Measurements from ENCODE around the gene ZNF19. TPM values are rescaled to one million over a fixed set of nuclear protein-coding genes. Genes with fewer than 3 reads are reported as not detected.
A peak's percentile ranks its signal among the peaks of the same experiment; 100 is the strongest.

The ZNF19 gene
- total RNA-seq, 6 experiments from 2014 or later: 2.5 to 3.7 (median 2.6) TPM

- H3K4me1 ChIP-seq: no peaks in the 10 kb centered on the region
- DNase-seq (no peak), ATAC-seq (no peak)
- no peak for TF ChIP-seq POLR2A (IDR thresholded peaks at IDR 0.05)
- TF ChIP-seq, protein P1, sequence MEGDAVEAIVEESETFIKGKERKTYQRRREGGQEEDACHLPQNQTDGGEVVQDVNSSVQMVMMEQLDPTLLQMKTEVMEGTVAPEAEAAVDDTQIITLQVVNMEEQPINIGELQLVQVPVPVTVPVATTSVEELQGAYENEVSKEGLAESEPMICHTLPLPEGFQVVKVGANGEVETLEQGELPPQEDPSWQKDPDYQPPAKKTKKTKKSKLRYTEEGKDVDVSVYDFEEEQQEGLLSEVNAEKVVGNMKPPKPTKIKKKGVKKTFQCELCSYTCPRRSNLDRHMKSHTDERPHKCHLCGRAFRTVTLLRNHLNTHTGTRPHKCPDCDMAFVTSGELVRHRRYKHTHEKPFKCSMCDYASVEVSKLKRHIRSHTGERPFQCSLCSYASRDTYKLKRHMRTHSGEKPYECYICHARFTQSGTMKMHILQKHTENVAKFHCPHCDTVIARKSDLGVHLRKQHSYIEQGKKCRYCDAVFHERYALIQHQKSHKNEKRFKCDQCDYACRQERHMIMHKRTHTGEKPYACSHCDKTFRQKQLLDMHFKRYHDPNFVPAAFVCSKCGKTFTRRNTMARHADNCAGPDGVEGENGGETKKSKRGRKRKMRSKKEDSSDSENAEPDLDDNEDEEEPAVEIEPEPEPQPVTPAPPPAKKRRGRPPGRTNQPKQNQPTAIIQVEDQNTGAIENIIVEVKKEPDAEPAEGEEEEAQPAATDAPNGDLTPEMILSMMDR (IDR thresholded peaks at IDR 0.05): no peak
- no peaks in the 10 kb centered on the region for H3K9me3 ChIP-seq
- H3K4me3 ChIP-seq: no peak overlapping the region
- intact Hi-C loops (cut with DNase I): no loop called here
- no peaks in the 10 kb centered on the region for H3K27me3 ChIP-seq
- H3K27ac ChIP-seq: no peak overlapping the region
- WGBS (ENCODE audit: insufficient coverage, low coverage, low lambda C conversion rate, missing lambda C conversion rate): 50% methylated on average over 2 of the region's 2 CpGs
- no peaks in the 10 kb centered on the region for H3K36me3 ChIP-seq
Measured at GRCh38 chr16:71428883-71429282, 60.2 kb downstream of the ZNF19 start.

DNA sequence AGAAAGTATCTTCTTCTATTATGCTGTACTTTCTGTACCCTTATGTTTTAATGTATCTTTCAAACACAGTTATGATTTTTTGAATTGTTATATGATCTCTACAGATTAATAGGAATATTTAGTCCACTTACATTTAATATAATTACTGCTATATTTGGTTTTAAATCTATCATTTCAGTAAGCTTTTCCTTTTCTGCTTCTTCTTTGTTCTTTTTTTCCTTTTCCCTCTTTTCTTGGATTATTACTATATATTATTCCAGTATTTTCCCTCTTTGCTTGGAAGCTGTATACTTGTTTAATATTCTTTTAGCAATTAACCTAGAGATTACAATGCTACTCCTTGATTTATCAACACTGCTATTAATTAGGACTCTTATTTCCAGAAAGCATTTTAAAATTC, 60.7 kb downstream of the ZNF19 start:
- ATAC-seq (no peak), DNase-seq (no peak)
- intact Hi-C loops (cut with DNase I): no loop called here
- H3K27ac ChIP-seq: no peak overlapping the region
- H3K4me1 ChIP-seq: no peaks in the 10 kb centered on the region
- no peaks in the 10 kb centered on the region for H3K9me3 ChIP-seq
- H3K27me3 ChIP-seq: no peaks in the 10 kb centered on the region
- H3K4me3 ChIP-seq: no peak overlapping the region
- no peak for TF ChIP-seq POLR2A (IDR thresholded peaks at IDR 0.05)
- TF ChIP-seq, protein P1 (IDR thresholded peaks at IDR 0.05): no peak
- H3K36me3 ChIP-seq: no peaks in the 10 kb centered on the region

DNA sequence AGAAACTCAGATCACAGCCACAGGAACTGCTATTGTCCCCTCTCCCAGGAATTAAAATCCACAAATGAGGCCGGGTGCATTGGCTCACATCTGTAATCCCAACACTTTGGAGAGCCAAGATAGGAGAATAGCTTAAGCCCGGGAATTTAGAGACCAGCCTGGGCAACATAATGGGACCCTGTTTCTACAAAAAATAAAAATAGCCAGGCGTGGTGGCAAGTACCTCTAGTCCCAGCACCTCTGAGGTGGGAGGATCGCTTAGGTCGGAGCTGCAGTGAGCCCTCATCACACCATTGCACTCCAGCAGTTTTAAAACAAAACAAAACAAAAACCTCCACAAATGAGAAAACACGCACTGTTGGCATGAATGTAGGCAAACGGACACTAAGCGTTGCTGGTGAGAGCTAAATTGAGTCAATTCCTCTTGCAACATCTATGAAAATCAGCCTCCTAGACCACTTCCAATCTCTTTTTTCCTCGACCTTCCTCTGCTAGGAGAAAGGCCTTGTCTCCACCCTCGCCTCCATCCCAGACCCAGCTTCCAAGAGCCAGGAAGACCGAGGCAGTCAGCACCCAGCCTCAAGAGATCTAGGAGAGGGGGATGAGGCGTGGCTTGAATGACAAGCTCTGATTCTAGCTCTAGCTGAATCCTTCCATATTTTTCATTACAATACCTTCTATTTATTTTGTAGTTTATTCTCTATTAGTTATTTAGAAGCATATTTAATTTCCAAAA, 62.1 kb downstream of the ZNF19 start:
- no peak for TF ChIP-seq POLR2A (IDR thresholded peaks at IDR 0.05)
- H3K9me3 ChIP-seq: no peaks in the 10 kb centered on the region
- H3K27me3 ChIP-seq: no peaks in the 10 kb centered on the region
- no peaks in the 10 kb centered on the region for H3K4me1 ChIP-seq
- no peaks in the 10 kb centered on the region for H3K36me3 ChIP-seq
- H3K4me3 ChIP-seq: no peak overlapping the region
- ATAC-seq: no peak
- intact Hi-C loops (cut with DNase I): no loop called here
- no peak for DNase-seq
- WGBS (ENCODE audit: insufficient coverage, low coverage, low lambda C conversion rate, missing lambda C conversion rate): 49% methylated on average over 12 of the region's 12 CpGs
- H3K27ac ChIP-seq: no peak overlapping the region

- no peaks in the 10 kb centered on the region for H3K4me1 ChIP-seq
- intact Hi-C loops (cut with DNase I): no loop called here
- 4% methylated on average over 29 of the region's 48 CpGs for WGBS (ENCODE audit: insufficient coverage, low coverage, low lambda C conversion rate, missing lambda C conversion rate)
- DNase-seq (no peak), ATAC-seq (peak in 3 of 4 donors; percentile 17 to 42 (median 34))
- no peak overlapping the region for H3K27ac ChIP-seq
- no peaks in the 10 kb centered on the region for H3K9me3 ChIP-seq
- H3K27me3 ChIP-seq: no peaks in the 10 kb centered on the region
- H3K36me3 ChIP-seq: no peaks in the 10 kb centered on the region
- H3K4me3 ChIP-seq: no peak overlapping the region
- TF ChIP-seq POLR2A (IDR thresholded peaks at IDR 0.05): no peak
- TF ChIP-seq, protein P1 (IDR thresholded peaks at IDR 0.05): no peak
Measured at GRCh38 chr16:71426069-71426879, 62.9 kb downstream of the ZNF19 start.

GRCh38 chr16:71425746-71426068, 63.4 kb downstream of the ZNF19 start:
- H3K36me3 ChIP-seq: no peaks in the 10 kb centered on the region
- 9% methylated on average over 15 of the region's 18 CpGs for WGBS (ENCODE audit: insufficient coverage, low coverage, low lambda C conversion rate, missing lambda C conversion rate)
- no peaks in the 10 kb centered on the region for H3K9me3 ChIP-seq
- TF ChIP-seq, protein P1 (IDR thresholded peaks at IDR 0.05): no peak
- TF ChIP-seq POLR2A (IDR thresholded peaks at IDR 0.05): no peak
- H3K27ac ChIP-seq: no peak overlapping the region
- H3K4me3 ChIP-seq: no peak overlapping the region
- no peaks in the 10 kb centered on the region for H3K27me3 ChIP-seq
- H3K4me1 ChIP-seq: no peaks in the 10 kb centered on the region
- DNase-seq (no peak), ATAC-seq (peak in 1 of 4 donors; percentile 24)
- intact Hi-C loops (cut with DNase I): no loop called here

Measured in right lobe of liver (tissue), 6 donors.